ENCODE results near the gene RUBCNL.

The RUBCNL gene

GRCh38 chr13:46313024-46313423 lies 74.0 kb downstream of the RUBCNL start:
- DNase-seq (ENCODE audit: low read depth in 1 of 2, low spot score in 1 of 2): no peak

DNA sequence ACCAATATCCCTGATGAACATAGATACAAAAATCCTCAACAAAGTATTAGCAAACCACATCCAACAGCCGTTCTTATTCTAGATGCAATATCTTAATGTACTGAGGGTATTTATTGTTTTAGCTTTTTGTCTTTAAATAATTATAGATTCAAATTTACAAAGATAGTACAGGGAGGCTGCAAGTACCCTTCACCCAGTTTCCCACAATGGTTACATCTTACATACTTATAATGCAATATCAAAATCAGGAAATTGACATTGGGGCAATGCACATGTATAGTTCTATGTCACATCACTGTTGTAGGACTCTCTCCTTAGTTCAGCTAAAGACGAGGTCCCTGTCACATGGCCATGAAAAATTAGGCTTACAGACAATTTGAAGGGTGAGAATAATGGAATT lies 75.8 kb downstream of the RUBCNL start:
- DNase-seq (ENCODE audit: low read depth in 1 of 2, low spot score in 1 of 2): no peak

DNA sequence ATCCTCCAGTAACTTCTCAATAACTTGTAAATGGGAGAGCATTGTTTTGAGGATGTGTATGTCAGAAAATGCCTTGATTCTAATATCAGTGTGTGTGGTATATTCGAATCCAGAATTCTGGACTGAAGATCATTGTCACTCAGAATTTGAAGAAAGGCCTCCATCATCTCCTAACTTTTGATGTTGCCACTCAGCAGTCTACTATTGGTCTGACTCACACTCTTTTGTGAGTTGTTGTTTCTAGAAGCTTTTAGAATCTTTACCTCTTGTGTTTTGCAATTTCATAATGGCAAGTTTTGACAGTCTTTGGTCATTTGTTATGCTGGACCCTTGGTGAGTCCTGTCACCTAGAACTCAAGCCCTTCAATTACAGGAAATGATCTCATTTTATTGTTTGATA lies 77.0 kb downstream of the RUBCNL start:
- DNase-seq (ENCODE audit: low read depth in 1 of 2, low spot score in 1 of 2): no peak

GRCh38 chr13:46307554-46307953 lies 79.5 kb downstream of the RUBCNL start:
- DNase-seq (ENCODE audit: low read depth in 1 of 2, low spot score in 1 of 2): no peak

DNA sequence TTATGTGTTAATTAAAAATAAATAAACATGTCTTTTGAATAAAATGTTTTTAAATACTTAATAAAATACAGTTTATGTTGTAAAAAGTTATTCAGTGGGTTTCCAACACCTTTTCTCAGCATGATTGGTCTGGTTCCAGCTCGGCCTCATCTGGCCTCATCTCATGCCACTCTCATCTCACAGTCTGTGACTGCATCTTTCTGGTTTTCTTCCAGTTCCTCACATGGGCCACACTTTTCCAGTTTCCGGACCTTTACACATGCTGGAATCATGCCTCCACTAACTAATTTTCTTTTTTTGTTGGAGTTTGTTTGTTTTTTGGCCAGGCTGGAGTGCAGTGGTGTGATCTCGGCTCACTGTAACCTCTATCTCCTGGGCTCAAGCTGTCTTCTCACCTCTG lies 82.5 kb downstream of the RUBCNL start:
- DNase-seq (ENCODE audit: low read depth in 1 of 2, low spot score in 1 of 2): no peak

DNA sequence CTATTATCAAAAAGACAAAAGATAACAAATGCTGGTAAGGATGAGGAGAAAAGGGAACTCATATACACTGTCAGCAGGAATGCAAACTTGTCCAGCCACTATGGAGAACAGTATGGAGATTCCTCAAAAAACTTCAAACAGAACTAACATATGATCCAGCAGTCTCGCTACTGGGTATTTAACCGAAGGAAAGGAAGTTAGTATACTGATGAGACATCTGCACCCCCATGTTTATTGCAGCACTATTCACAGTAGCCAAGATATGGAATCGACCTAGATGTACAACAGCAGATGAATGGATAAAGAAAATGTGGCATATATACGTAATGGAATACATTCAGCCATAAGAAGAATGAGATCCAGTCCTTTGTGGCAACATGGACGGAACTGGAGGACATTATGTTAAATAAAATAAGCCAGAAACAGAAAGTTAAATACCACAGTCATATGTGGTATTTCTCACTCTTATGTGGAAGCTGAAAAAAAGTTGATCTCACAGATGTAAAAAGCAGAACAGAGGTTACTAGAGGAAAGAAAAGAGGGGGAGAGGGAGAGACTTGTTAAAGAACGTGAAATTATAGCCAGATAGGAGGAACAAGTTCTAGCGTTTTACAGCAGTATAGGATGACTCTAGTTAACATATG lies 83.2 kb downstream of the RUBCNL start:
- no peak for DNase-seq (ENCODE audit: low read depth in 1 of 2, low spot score in 1 of 2)

GRCh38 chr13:46297361-46297811 lies 89.7 kb downstream of the RUBCNL start:
- DNase-seq (ENCODE audit: low read depth in 1 of 2, low spot score in 1 of 2): no peak

DNA sequence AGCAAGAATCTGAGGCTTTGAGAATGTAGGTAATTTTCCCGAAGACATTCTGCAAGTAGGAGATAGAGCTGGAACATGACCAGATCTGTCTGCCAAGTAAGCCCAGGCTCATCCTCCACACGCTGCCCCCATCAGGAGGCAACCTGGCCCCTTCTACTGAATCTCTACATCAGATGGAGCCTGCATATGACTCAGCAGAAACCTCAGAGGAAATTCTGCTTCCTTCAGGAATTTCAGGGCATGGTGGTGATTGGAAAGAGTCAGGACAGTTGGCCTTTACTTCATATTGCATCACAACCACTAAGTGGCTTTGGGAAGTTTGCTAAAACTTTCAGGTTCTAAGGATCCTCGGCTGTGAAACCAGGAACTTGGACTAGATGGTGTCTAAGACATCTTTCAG lies 90.1 kb downstream of the RUBCNL start:
- no peak for DNase-seq (ENCODE audit: low read depth in 1 of 2, low spot score in 1 of 2)

DNA sequence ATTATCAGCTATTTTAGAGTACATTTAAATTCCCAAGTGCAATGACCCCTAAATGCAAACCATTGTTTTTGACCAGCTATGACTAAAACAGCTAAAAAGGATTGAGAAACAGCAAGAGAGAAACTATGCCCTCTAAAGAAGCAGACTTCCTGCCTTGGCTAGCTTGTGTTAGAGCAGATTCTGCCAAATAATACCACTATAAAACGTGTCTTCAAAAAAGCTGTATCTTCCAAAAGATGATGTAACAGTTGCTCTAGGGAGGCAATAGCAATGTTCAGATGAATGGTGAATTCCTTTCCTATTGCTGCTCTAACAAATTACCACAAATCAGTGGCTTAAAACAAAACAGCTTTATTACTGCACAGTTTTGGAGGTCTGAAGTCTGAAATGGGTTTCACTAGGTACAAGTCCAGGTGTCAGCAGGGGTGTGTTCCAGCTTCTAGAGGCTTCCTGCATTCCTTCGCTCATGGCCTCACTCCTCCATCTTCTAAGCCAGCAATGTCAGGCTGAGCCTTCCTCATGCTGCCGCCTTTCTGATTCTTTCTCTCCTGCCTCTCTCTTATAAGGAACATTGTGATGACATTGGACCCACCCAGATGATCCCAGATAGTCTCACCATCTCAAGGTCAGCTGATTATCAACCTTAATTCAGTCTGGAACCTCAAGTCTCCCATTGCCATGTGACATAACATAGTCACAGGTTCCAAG lies 90.8 kb downstream of the RUBCNL start:
- no peak for DNase-seq (ENCODE audit: low read depth in 1 of 2, low spot score in 1 of 2)

GRCh38 chr13:46295491-46296114 lies 91.4 kb downstream of the RUBCNL start:
- DNase-seq (ENCODE audit: low read depth in 1 of 2, low spot score in 1 of 2): peak in 1 of 2 donors; percentile 26

- DNase-seq (ENCODE audit: low read depth in 1 of 2, low spot score in 1 of 2): no peak
Measured at GRCh38 chr13:46293436-46293835, 93.6 kb downstream of the RUBCNL start.
